UCSD-AML1 (cell line): ENCODE results near the gene GRID1.

Experiments used
- DNase-seq: peaks from one replicate; lab custom pipeline; 2025; ENCODE audit not compliant: unreplicated experiment; lab: John Stamatoyannopoulos, UW

GRID1 gene

GRCh38 chr10:85612833-85613232, 753.8 kb downstream of the GRID1 start:
- no peak for DNase-seq

- no peak for DNase-seq
Measured at GRCh38 chr10:85612378-85612775, 754.2 kb downstream of the GRID1 start.

- DNase-seq = no peak
Measured at GRCh38 chr10:85611746-85612377, 754.7 kb downstream of the GRID1 start.

- DNase-seq = no peak
Measured at GRCh38 chr10:85611093-85611740, 755.4 kb downstream of the GRID1 start.

- DNase-seq = no peak
Measured at GRCh38 chr10:85610381-85611092, 756.1 kb downstream of the GRID1 start.

- DNase-seq = no peak
Measured at GRCh38 chr10:85609509-85609908, 757.1 kb downstream of the GRID1 start.

- DNase-seq = no peak
Measured at GRCh38 chr10:85608706-85609105, 757.9 kb downstream of the GRID1 start.

- no peak for DNase-seq
Measured at GRCh38 chr10:85607043-85607695, 759.4 kb downstream of the GRID1 start.

- DNase-seq = no peak
Measured at GRCh38 chr10:85606401-85606800, 760.2 kb downstream of the GRID1 start.

- DNase-seq = no peak
Measured at GRCh38 chr10:85604884-85605283, 761.7 kb downstream of the GRID1 start.

GRCh38 chr10:85604136-85604725, 762.4 kb downstream of the GRID1 start:
- no peak for DNase-seq

GRCh38 chr10:85603151-85603940, 763.2 kb downstream of the GRID1 start:
- no peak for DNase-seq

GRCh38 chr10:85602713-85603112, 763.9 kb downstream of the GRID1 start:
- DNase-seq = no peak

- DNase-seq = no peak
Measured at GRCh38 chr10:85602306-85602705, 764.3 kb downstream of the GRID1 start.

- no peak for DNase-seq
Measured at GRCh38 chr10:85601526-85601925, 765.1 kb downstream of the GRID1 start.

- no peak for DNase-seq
Measured at GRCh38 chr10:85600744-85601081, 765.9 kb downstream of the GRID1 start.

- no peak for DNase-seq
Measured at GRCh38 chr10:85600026-85600743, 766.4 kb downstream of the GRID1 start.

- no peak for DNase-seq
Measured at GRCh38 chr10:85599081-85599480, 767.5 kb downstream of the GRID1 start.

- no peak for DNase-seq
Measured at GRCh38 chr10:85598646-85599045, 767.9 kb downstream of the GRID1 start.

GRCh38 chr10:85597006-85597405, 769.6 kb downstream of the GRID1 start:
- no peak for DNase-seq
